Upper lobe of right lung (tissue), 1 donor: ENCODE results near the gene LRRD1. TPM values are rescaled to one million over a fixed set of nuclear protein-coding genes. Genes with fewer than 3 reads are reported as not detected.
"Not testable (repeated sequence)": the region's sequence is repeated elsewhere in the genome, so short reads cannot be mapped to it uniquely, and the experiment has no call there.

ENCODE experiments used
- ATAC-seq: fragments of 200-7000 bp; cut with Tn5 transposase; one replicate; pipeline ENCODE4 v1.9.1; 2020; ENCODE audit warnings: mild to moderate bottlenecking, moderate library complexity
- DNase-seq: peaks from one replicate; pipeline ENCODE4 v3.0.0-alpha.2; 2020
- H3K27ac ChIP-seq: fragments of 200-600 bp; one replicate; pipeline ENCODE4 v1.8.0; 2022
- H3K27me3 ChIP-seq: fragments of 200-600 bp; one replicate; pipeline ENCODE4 v1.8.0; 2022; ENCODE audit warnings: mild to moderate bottlenecking
- H3K36me3 ChIP-seq: fragments of 200-600 bp; one replicate; pipeline ENCODE4 v1.8.0; 2022
- H3K4me1 ChIP-seq: fragments of 200-600 bp; one replicate; pipeline ENCODE4 v1.8.0; 2022
- H3K4me3 ChIP-seq: fragments of 200-600 bp; one replicate; pipeline ENCODE4 v1.8.0; 2022; ENCODE audit warnings: mild to moderate bottlenecking
- H3K9me3 ChIP-seq: fragments of 200-600 bp; one replicate; pipeline ENCODE4 v1.8.0; 2022
- intact Hi-C: fragments of 100-400 bp; cut with DNase I; formaldehyde crosslinking; loops from one replicate; pipeline ENCODE4 v1.11.0; 2022
- total RNA-seq: library from RNA; stranded (reverse); fragmentation: NEBNext Ultra II Directional; extraction: Animal tissue kit (Norgen Biotek cat#: 25700); gene quantifications from one replicate; pipeline ENCODE4 v1.2.1, GENCODE V29; 2021
- TF ChIP-seq, protein P1 (sequence below): fragments of 200-600 bp; IDR thresholded peaks from one replicate; pipeline ENCODE4 v1.8.0; 2022; ENCODE audit warnings: antibody characterized with exemption
- donor health status: DM: no; HTN: yes; CAD: no; lungs with severe emphysema.

Gene LRRD1
- total RNA-seq, 1 donor from 2014 or later = not detected

DNA sequence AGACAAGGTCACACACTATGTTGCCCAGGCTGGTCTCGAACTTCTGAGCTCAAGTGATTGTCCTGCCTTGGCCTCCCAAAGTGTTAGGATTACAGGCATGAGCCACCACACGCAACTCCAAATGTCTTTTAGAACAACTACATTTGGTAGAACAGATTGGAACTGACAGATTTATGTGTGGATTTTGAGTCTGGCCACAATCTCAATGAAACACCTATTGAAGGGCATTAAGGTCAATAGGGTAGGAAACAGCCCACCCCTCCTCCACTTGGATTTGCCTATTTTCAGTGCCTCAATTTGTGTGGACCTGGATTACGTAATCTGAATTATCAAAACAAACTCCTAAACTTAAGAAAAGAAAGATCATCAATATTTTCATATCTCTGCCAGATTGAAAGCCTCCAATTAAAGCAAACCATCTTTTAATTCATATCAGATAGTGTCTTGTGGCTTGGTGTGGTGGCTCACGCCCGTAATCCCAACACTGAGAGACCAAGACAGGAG is 29.2 kb downstream of the LRRD1 start:
- DNase-seq = no peak
- Histone ChIP-seq H3K9me3 (no peaks in the 10 kb centered on the region), H3K4me1 (no peaks in the 10 kb centered on the region), H3K27me3 (no peaks in the 10 kb centered on the region), H3K27ac (no peak overlapping the region), H3K36me3 (no peaks in the 10 kb centered on the region), H3K4me3 (no peak overlapping the region)
- no peak for ATAC-seq
- TF ChIP-seq, protein P1, sequence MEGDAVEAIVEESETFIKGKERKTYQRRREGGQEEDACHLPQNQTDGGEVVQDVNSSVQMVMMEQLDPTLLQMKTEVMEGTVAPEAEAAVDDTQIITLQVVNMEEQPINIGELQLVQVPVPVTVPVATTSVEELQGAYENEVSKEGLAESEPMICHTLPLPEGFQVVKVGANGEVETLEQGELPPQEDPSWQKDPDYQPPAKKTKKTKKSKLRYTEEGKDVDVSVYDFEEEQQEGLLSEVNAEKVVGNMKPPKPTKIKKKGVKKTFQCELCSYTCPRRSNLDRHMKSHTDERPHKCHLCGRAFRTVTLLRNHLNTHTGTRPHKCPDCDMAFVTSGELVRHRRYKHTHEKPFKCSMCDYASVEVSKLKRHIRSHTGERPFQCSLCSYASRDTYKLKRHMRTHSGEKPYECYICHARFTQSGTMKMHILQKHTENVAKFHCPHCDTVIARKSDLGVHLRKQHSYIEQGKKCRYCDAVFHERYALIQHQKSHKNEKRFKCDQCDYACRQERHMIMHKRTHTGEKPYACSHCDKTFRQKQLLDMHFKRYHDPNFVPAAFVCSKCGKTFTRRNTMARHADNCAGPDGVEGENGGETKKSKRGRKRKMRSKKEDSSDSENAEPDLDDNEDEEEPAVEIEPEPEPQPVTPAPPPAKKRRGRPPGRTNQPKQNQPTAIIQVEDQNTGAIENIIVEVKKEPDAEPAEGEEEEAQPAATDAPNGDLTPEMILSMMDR = no peak
- intact Hi-C loops = no loop called here

DNA sequence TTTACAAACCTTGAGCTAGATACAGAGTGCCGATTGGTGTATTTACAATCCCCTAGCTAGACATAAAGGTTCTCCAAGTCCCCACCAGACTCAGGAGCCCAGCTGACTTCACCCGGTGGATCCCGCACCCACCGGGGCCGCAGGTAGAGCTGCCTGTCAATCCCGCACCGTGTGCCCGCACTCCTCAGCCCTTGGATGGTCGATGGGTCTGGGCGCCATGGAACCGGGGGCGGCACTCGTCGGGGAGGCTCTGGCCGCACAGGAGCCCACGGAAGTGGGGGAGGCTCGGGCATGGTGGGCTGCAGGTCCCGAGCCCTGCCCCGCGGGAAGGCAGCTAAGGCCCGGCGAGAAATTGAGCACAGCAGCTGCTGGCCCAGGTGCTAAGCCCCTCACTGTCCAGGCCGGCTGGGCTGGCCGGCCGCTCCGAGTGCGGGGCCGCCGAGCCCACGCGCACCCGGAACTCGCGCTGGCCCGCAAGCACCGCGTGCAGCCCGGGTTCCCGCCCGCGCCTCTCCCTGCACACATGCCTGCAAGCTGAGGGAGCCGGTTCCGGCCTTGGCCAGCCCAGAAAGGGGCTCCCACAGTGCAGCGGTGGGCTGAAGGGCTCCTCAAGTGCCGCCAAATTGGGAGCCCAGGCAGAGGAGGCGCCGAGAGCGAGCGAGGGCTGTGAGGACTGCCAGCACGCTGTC is 35.6 kb downstream of the LRRD1 start:
- H3K4me3 ChIP-seq, H3K36me3 ChIP-seq, DNase-seq, H3K27me3 ChIP-seq, H3K4me1 ChIP-seq, H3K9me3 ChIP-seq, ATAC-seq, H3K27ac ChIP-seq, intact Hi-C loops: not testable (repeated sequence)

DNA sequence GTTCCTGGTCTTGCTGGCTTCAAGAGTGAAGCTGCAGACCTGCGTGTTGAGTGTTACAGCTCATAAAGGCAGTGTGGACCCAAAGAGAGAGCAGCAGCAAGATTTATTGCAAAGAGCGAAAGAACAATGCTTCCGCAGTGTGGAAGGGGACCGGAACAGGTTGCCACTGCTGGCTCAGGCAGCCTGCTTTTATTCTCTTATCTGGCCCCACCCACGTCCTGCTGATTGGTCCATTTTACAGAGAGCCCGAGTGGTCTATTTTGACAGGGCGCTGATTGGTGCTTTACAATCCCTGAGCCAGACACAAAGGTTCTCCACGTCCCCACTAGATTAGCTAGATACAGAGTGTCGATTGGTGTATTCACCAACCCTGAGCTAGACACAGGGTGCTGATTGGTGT is 36.2 kb downstream of the LRRD1 start:
- H3K4me3 ChIP-seq, H3K9me3 ChIP-seq, H3K36me3 ChIP-seq, H3K27me3 ChIP-seq, H3K4me1 ChIP-seq, intact Hi-C loops, H3K27ac ChIP-seq, DNase-seq, ATAC-seq: not testable (repeated sequence)

DNA sequence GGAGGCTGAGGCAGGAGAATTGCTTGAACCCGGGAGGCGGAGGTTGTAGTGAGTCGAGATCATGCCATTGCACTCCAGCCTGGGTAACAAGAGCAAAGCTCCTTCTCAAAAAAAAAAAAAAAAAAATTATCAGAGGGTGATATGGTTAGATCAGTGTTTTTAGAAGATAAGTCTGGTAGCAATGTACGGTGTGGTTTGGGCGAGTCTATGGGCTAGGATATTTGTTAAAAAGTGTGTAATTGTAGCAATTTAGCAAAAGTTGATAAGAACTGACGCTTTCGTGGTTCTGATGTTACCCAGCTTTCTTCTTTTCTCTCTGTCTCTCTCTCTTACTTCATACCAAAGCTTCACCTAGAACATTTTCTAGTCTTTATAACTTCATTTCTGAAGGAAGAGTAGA is 37.8 kb downstream of the LRRD1 start:
- Histone ChIP-seq H3K36me3 (no peaks in the 10 kb centered on the region), H3K4me3 (no peak overlapping the region), H3K27ac (no peak overlapping the region), H3K9me3 (no peaks in the 10 kb centered on the region), H3K27me3 (no peaks in the 10 kb centered on the region), H3K4me1 (no peaks in the 10 kb centered on the region)
- ATAC-seq (no peak), DNase-seq (no peak)
- intact Hi-C loops = no loop called here
- TF ChIP-seq, protein P1 = no peak

DNA sequence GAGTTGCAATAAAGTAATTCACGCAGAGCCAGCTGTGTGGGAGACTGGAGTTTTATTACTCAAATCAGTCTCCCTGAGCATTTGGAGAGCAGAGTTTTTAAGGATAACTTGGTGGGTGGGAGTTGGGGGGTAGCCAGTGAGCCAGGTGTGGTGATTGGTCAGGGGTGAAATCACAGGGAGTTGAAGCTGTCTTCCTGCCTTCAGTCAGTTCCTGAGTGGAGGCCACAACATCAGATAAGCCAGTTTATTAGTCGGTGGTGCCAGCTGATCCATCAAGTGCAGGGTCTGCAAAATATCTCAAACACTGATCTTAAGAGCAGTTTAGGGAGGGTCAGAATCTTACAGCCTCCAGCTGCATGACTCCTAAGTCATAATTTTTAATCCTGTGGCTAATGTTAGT is 41.4 kb downstream of the LRRD1 start:
- TF ChIP-seq, protein P1 = no peak
- ATAC-seq = no peak
- Histone ChIP-seq H3K4me3 (no peak overlapping the region), H3K4me1 (peaks cover 18% of the 10 kb centered on the region), H3K27ac (no peak overlapping the region), H3K9me3 (no peaks in the 10 kb centered on the region), H3K36me3 (no peaks in the 10 kb centered on the region), H3K27me3 (no peaks in the 10 kb centered on the region)
- DNase-seq = no peak
- intact Hi-C loops = no loop called here

DNA sequence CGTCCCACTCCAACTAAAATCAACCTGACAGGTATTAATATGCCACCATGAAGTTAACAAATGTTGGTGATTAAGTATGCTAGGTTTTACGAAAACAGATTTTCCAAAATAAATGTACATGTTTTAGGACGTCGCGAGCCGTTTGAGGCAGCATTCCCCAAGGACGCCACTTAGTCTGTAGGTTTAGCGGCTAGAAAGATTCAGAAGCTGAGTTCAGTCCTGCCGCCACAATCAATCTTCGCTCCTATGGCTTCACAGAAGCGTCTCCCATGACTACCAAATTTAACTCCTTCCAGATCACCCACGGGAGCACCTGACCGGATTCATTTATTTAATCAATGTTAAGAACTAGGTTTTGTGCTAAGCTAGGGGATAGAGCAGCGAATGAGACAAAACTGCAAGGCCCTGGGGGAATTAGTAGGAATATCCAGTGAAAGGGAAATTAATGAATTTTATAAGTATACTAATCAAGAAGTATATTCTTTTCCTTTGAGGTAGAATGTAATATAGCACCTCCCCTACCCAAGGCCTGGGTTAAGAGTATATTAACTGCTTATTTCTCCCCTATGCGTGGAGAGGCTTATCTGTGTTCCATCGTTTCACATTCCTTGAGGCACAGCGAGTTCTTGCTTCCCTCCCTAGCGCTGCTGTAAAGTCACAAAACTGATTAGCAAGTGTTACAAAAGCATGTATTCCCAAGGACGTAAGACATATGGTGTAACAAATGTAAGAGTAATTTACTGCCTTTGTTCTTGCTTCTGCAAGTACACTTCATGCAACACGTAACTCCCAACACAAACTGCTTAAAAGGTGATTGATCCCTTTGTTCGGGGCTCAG is 43.7 kb downstream of the LRRD1 start:
- DNase-seq (no peak), ATAC-seq (no peak)
- Histone ChIP-seq H3K9me3 (no peaks in the 10 kb centered on the region), H3K27ac (peak overlapping the region; percentile 97), H3K4me3 (peak overlapping the region; percentile 96), H3K27me3 (no peaks in the 10 kb centered on the region), H3K36me3 (peaks cover 8% of the 10 kb centered on the region), H3K4me1 (peaks cover 19% of the 10 kb centered on the region)
- TF ChIP-seq, protein P1 = no peak
- intact Hi-C loops = no loop called here
